Mucosa of rectum (tissue), 2 donors: Measurements from ENCODE around the gene CENPA.

Experiments
- H3K27ac ChIP-seq, 2 donors: one replicate each; pipeline ENCODE4 v1.7.0; 2013; ENCODE audit warnings: inconsistent platforms in 2 of 2, low read depth in 2 of 2, low read length in 2 of 2
- H3K27me3 ChIP-seq, 2 donors: one replicate each; pipeline ENCODE4 v1.7.0; 2013; ENCODE audit warnings: low read length in 2 of 2; ENCODE audit not compliant: control insufficient read depth in 2 of 2, insufficient read depth in 2 of 2
- H3K36me3 ChIP-seq, 2 donors: one replicate each; pipeline ENCODE4 v1.7.0; 2013; ENCODE audit warnings: low read length in 2 of 2; ENCODE audit not compliant: control insufficient read depth in 2 of 2, insufficient read depth in 2 of 2
- H3K4me1 ChIP-seq, 2 donors: one replicate each; pipeline ENCODE4 v1.7.0; 2013; ENCODE audit warnings: low read length in 2 of 2, mild to moderate bottlenecking in 1 of 2; ENCODE audit not compliant: control insufficient read depth in 2 of 2, insufficient read depth in 2 of 2
- H3K4me3 ChIP-seq, 2 donors: one replicate each; pipeline ENCODE4 v1.7.0; 2013; ENCODE audit warnings: low read length in 2 of 2
- H3K9ac ChIP-seq, 2 donors: one replicate each; pipeline ENCODE4 v1.7.0; 2013; ENCODE audit warnings: low read length in 2 of 2, low read depth in 1 of 2, mild to moderate bottlenecking in 1 of 2
- H3K9me3 ChIP-seq, 2 donors: one replicate each; pipeline ENCODE4 v1.7.0; 2013; ENCODE audit warnings: low read length in 2 of 2; ENCODE audit not compliant: control insufficient read depth in 2 of 2
- donor health status: healthy.
- donor health status: Normal muscosa, but diverticular disease.

Gene CENPA

GRCh38 chr2:26840937-26841610, 55.2 kb downstream of the CENPA start:
- Histone ChIP-seq H3K27me3 (peaks cover 8 to 21% of the 10 kb centered on the region in 2 donors), H3K4me1 (no peaks in the 10 kb centered on the region), H3K27ac (no peak overlapping the region), H3K36me3 (no peaks in the 10 kb centered on the region), H3K4me3 (no peak overlapping the region), H3K9me3 (no peaks in the 10 kb centered on the region), H3K9ac (no peak overlapping the region)

GRCh38 chr2:26843041-26843440, 57.2 kb downstream of the CENPA start:
- no peak overlapping the region for H3K4me3 ChIP-seq
- H3K9ac ChIP-seq: no peak overlapping the region
- peaks cover 21 to 29% of the 10 kb centered on the region in 2 donors for H3K27me3 ChIP-seq
- no peaks in the 10 kb centered on the region for H3K36me3 ChIP-seq
- peaks cover 3 to 5% of the 10 kb centered on the region in 2 donors for H3K4me1 ChIP-seq
- no peak overlapping the region for H3K27ac ChIP-seq
- H3K9me3 ChIP-seq: no peaks in the 10 kb centered on the region
